Activated CD4-positive, alpha-beta T cell treated with anti-CD3 and anti-CD28 coated beads, Interleukin-2, amount 50 U/mL, for 4 hours (primary cell): ENCODE results near the gene CNNM1.

Source experiments
- DNase-seq, 2 experiments: peaks; one replicate each; pipeline ENCODE4 v3.0.0-alpha.2; 2020

Gene CNNM1

GRCh38 chr10:99422529-99423096 is 93.5 kb downstream of the CNNM1 start:
- DNase-seq: no peak

GRCh38 chr10:99424656-99425055 is 95.5 kb downstream of the CNNM1 start:
- DNase-seq: no peak

- DNase-seq: no peak
These were observed 96.0 kb downstream of the CNNM1 start for GRCh38 chr10:99425204-99425603.

DNA sequence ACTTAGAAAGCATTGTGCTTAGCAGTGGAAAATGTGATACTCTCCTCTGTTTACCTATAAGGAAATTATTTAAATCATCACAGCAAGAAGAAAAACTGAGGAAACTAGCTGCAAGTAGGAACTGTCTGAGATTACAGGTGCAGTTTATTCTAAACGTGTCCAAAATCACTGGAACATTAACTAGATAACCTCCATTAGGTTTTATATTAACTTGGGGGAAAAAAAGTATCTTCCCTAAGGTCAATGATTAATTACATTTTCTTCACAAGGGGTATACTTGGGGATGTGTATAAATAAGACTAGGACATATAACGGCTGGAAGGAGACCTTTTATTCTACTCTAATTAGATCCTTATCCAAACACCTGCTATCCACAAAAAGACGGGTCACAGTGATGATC is 97.5 kb downstream of the CNNM1 start:
- no peak for DNase-seq

- no peak for DNase-seq
These were observed 98.5 kb downstream of the CNNM1 start for GRCh38 chr10:99427566-99428190.

GRCh38 chr10:99429517-99430095 is 100.5 kb downstream of the CNNM1 start:
- DNase-seq: no peak

DNA sequence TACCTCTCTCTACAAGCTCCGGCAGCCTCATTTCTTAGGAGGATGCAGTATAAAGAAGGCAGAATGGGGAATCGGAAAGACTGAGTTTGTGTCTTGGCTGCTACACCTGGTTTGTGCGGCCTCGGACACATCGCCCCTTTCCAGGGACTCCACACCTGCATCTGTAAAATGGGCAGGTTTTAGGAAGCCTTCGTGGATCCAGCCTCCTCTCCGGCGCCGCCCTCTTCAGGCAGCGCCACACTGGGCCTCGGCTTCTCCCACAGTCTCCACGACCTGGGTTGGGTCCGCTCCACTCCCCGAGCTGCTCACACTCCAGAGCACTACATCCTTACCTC is 100.9 kb downstream of the CNNM1 start:
- DNase-seq: no peak

GRCh38 chr10:99430451-99431189 is 101.5 kb downstream of the CNNM1 start, which contains the start of gene GOT1:
TSS of gene GOT1 (minus strand) at chr10:99430624. CDS start at chr10:99430565, 59 bp downstream.
- DNase-seq: peak; percentile 92 to 95

GRCh38 chr10:99431190-99431760 is 102.1 kb downstream of the CNNM1 start:
- DNase-seq: no peak

- no peak for DNase-seq
These were observed 102.9 kb downstream of the CNNM1 start for GRCh38 chr10:99432047-99432446.

- DNase-seq: no peak
These were observed 103.7 kb downstream of the CNNM1 start for GRCh38 chr10:99432881-99433280.

DNA sequence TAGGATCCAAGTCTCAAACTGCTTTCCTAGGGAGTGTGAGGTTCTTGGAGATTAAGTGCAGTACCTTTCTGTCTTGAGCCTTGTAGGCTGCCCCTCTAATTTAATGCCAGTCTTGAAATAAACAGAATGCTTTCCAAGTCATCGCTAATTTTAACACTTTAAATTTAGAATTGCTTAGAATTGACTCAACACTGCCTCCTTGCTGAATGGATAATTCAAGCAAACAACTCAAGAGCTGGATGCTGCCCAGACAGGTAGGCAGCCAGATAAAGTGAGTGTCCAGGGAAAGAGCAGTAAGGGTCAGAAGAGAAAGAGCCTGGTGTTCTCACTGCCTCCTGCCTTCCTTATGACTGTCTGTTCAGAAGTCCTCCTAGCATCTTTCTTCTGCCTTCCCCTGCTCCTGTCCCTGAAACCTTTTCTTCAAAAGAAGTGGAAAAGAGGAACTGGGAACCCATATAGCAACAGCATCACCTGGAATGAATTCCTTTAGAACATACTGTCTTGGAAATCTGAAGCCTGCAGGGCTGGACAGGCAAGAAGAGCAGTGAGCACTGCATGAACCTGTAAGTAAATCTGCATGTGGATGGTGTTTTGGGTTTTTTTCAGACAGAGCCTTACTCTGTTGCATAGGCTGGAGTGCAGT is 104.3 kb downstream of the CNNM1 start:
- no peak for DNase-seq

DNA sequence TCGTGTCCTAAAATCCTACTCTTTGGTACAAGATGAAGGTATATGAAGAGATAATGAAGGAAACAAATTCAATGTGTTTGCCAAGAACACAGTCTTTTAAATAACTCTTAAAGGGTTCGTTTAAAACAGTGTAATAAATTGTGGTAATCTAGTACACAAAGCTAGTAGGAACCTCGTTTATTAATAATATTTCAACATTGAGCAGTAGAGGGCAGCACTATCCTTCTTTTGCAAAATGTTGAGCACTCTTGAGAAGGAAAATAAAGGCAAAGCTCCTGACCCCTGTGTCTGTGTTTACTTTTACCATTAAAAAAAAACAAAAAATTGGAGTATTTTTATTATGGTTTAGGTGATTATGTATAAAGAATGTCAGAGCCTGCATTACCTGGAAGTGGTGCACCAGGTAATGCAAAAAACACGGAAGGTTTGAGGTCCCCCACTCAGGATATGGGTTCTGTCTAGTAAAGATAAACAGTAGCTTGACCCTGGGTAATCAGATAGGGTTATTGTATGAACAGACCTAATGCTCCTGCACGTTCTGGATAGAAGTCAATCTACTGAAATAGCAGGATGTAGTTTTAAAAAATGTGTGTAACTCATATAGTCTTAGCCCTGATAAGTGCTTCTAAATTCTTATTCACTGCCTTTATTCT is 107.0 kb downstream of the CNNM1 start:
- DNase-seq: no peak

GRCh38 chr10:99438890-99439289 is 109.7 kb downstream of the CNNM1 start:
- no peak for DNase-seq

DNA sequence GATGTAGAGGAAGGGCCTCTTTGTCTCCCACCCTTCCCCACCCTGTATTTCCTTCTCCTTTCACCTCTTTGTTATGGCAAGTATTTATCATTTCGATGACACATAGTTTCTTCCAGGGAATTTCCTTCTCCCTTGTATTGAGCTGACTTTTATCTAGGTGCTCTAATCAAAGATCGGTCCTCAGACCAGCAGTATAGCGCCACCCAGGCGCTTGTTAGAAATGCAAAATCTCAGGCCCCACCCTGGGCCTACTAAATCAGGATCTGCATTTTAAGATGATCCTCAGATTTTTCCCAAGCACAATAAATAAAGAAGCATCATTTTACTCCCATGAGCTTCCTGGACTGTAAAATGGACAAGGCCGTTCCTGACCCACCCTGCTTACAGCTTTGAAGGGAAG is 113.2 kb downstream of the CNNM1 start:
- DNase-seq: no peak

- no peak for DNase-seq
These were observed 114.3 kb downstream of the CNNM1 start for GRCh38 chr10:99443500-99443899.
